Measurements from ENCODE around the gene RSL24D1. TPM values are rescaled to one million over a fixed set of nuclear protein-coding genes. Genes with fewer than 3 reads are reported as not detected.

Gene RSL24D1
- total and polyA plus RNA-seq, 7 experiments from 2014 or later, result 65.0 to 128 (median 110) TPM

- H3K27me3 ChIP-seq (ENCODE audit: control insufficient read depth in 2 of 2, insufficient read depth in 2 of 2, low read length in 2 of 2), result no peaks in the 10 kb centered on the region
- POLR2A ChIA-PET, result no interaction called here
- ATAC-seq, result no peak
Observed at GRCh38 chr15:55132672-55133071, 64.1 kb downstream of the RSL24D1 start.

More at GRCh38 chr15:55132672-55133071, 64.1 kb downstream of the RSL24D1 start:
- DNase-seq, result no peak
- peaks cover 0 to 10% (median 0%) of the 10 kb centered on the region in 5 donors for H3K36me3 Mint-ChIP-seq
- intact Hi-C loops (cut with micrococcal nuclease), result no loop called here
- H3K36me3 ChIP-seq (ENCODE audit: control insufficient read depth in 2 of 3, insufficient read depth in 3 of 3, low read length in 3 of 3), result no peaks in the 10 kb centered on the region
- H3K4me3 Mint-ChIP-seq, result no peak overlapping the region
- peaks cover 6 to 47% (median 25%) of the 10 kb centered on the region in 11 donors for H3K9me3 Mint-ChIP-seq
- CTCF ChIA-PET, result no interaction called here
- no peaks in the 10 kb centered on the region for H3K4me1 ChIP-seq (ENCODE audit: control insufficient read depth in 2 of 2, insufficient read depth in 2 of 2, low read length in 2 of 2)
- H3K27ac Mint-ChIP-seq, result no peak overlapping the region
- peaks cover 0 to 15% (median 6%) of the 10 kb centered on the region in 5 donors for H3K27me3 Mint-ChIP-seq
- H3K4me1 Mint-ChIP-seq, result no peaks in the 10 kb centered on the region
- no peak overlapping the region for H3K27ac ChIP-seq (ENCODE audit: low read depth, low read length)
- peaks cover 0 to 23% (median 0%) of the 10 kb centered on the region in 3 experiments for H3K9me3 ChIP-seq (ENCODE audit: control insufficient read depth in 2 of 3, low read length in 3 of 3)
- no peak overlapping the region for H3K4me3 ChIP-seq (ENCODE audit: low read length)

Other genes starting within 250 kb of the RSL24D1 start
- 10 to 100 TPM; 17.1 to 69.9 (median 20.7) TPM for gene RAB27A, start 92.9 kb upstream of the RSL24D1 start, total RNA-seq
- gene RAB27A, start 92.9 kb upstream of the RSL24D1 start, polyA plus RNA-seq, result 10 to 100 TPM; 17.6 to 25.4 TPM
- gene PIGBOS1, start 122.2 kb upstream of the RSL24D1 start, total RNA-seq, result 10 to 100 TPM in 4 of 5 experiments, 1 to 10 TPM in 1; 8.8 to 21.3 (median 12.5) TPM
- 10 to 100 TPM; 30.6 to 49.8 TPM for gene PIGBOS1, start 122.2 kb upstream of the RSL24D1 start, polyA plus RNA-seq
- 10 to 100 TPM; 21.4 to 30.2 (median 24.3) TPM for gene PIGB, start 122.3 kb upstream of the RSL24D1 start, total RNA-seq
- gene PIGB, start 122.3 kb upstream of the RSL24D1 start, polyA plus RNA-seq, result 10 to 100 TPM; 11.9 to 21.0 TPM
- gene CCPG1, start 211.4 kb upstream of the RSL24D1 start, total RNA-seq, result 10 to 100 TPM; 17.9 to 40.9 (median 28.4) TPM
- 10 to 100 TPM; 25.8 to 31.0 TPM for gene CCPG1, start 211.4 kb upstream of the RSL24D1 start, polyA plus RNA-seq
- gene PIERCE2, start 211.6 kb upstream of the RSL24D1 start, total RNA-seq, result under 1 TPM in 1 of 5 experiments, not detected in 4; 0.42 TPM
- gene PIERCE2, start 211.6 kb upstream of the RSL24D1 start, polyA plus RNA-seq, result 1 to 10 TPM in 1 of 2 donors, not detected in 1; 1.3 TPM

All from naive thymus-derived CD4-positive, alpha-beta T cell (primary cell).